HG03175 (cell line): ENCODE data around the gene TIMP2.
"Not testable (repeated sequence)": the region's sequence is repeated elsewhere in the genome, so short reads cannot be mapped to it uniquely, and the experiment has no call there.

Experiments used
- ATAC-seq: cut with Tn5 transposase; IDR thresholded peaks from one replicate; pipeline ENCODE4 v1.9.1; 2021; ENCODE audit warnings: mild to moderate bottlenecking, moderate library complexity; ENCODE audit not compliant: unreplicated experiment

The TIMP2 gene

DNA sequence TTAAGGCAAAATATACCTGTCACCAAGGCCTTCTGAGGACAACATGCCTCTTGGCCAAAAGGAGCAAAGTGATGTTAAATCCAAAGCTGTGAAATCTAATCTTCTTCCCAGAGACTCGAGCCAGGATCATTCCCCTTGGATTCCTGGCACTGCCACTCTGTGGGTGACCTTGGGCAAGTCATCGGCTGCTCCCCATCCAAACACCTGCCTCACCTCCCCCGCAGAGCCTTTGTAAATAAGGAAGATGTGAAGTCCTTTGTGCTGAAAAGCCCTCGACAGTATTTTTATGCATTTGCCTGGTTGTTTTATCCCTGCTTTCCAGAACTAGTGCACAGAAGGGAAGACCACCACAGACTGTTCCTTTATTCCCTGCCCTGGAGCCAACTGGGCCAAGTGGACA is 16.8 kb downstream of the TIMP2 start:
- no peak for ATAC-seq

DNA sequence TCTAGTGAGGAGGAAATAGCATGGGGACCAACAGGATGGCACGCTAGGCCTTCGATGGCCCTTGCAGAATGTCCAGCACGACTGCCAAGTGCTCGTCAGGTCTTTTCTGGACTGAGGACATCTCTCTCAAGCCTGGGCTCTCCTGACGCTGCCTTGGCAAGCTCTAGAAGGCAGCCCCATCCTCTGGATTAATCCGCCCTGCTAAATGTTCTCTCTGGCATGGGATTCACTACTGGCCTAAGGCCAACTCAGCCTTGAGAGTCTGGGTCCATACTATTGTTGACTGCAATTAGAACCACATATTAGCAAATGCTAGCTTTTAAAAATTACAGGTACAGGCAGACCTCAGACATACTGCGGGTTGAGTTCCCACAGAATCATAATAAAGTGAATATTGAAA is 19.6 kb downstream of the TIMP2 start:
- ATAC-seq, result no peak

DNA sequence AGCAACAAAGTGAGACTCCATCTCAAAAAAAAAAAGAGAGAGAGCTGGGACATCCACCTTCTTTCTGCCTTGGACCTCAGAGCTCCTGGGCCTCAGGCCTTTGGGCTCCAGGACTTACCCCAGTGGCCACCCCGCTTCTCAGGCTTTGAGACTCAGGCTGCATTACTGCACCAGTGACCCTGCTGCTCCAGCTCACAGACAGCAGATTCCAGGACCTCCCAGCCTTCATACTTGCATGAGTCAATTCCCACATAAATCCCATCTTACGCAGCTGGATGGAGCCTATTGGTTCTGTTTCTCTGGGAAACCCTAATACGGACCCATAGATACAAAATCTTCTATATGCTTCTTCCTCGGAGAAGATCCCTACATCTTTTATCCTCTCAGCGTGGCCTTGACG is 20.1 kb downstream of the TIMP2 start:
- ATAC-seq, result no peak

DNA sequence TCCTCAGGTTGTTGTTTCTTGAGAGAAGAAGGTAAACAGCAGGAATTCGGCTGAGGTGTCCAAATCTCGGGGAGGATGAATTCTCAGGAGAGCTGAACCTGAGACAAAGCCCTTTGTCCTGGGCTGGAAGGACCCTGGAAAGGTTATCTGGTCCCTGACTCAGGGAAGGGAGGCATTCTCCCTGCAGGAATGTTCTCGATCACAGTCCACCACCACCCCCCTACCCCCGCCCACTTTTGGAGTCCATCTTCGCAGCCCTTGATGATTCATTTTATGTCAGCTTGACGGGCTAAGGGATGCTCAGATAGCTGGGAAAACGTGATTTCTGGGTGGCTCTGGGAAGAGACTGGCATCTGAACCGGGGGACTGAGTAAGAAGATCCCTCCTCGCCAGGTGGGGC is 20.8 kb downstream of the TIMP2 start:
- no peak for ATAC-seq

DNA sequence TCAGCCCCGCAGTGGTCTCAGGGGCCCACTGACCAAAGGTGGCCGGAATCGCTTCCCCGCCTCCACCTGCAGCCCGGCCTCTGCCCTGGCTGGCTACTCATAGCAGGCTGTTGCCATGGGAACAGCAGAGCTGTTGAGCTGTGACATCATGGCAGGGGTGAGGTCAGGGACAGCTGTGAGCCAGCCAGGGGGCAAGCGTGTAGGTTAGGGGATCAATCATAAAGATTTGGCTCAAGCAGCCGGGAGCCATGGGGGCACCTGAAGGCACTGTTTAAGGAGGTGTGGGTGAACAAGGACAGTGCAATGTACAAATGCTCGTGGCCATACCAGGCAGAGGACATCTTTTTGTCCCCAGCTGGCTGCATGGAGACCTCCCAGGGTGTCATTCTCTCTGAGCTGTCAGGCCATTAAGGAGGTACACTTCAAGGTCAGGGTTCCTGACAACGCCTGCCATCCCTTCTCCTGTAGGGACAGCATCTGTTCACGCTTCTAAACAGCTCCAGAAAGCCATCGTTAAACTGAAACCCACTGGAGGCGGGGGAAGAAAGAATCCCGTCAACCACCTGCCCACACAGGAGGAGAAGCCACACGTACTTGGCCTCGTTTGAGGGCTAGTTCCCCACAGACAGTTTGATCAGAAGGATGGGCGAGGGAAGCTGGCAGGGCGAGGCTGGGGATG is 21.9 kb downstream of the TIMP2 start, which contains the start of gene CEP295NL:
Gene CEP295NL (minus strand): TSS at position 101 of the 679 bp plus-strand sequence. CDS start 1,373 bp downstream, outside the sequence.
- no peak for ATAC-seq

DNA sequence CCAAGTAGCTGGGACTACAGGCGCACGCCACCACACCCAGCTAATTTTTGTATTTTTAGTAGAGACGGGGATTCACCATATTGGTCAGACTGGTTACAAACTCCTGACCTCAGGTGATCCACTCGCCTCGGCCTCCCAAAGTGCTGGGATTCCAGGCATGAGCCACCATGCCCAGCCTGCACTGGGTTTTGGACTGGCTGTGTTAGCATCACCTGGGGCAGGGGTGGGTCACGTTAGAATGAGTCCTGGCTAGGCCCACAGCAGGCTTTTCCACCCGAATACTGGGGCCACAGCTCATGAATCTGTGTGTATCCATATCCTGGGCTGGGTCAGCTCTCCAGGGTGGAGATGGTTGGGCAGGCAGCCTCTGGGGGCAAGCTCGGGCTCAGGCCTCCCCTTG is 23.0 kb downstream of the TIMP2 start:
- ATAC-seq, result not testable (repeated sequence)

DNA sequence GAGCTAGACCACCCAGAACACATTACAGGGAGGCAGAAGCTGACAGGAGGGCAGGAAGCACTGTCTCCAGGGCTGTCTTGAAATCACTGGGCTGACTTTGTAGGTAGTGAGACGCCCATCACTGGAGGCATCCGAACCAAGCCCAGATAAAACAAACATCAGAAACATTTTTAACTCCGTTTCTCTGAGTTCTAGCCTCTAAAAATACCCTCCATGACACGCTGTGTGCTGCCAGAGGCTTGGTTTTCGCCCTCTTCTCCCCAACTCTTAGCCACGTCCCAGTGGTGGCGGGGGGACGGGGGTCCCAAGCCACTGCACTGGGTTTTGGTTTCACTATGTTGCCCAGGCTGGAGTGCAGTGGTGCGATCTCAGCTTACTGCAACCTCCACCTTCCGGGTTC is 23.4 kb downstream of the TIMP2 start:
- no peak for ATAC-seq

DNA sequence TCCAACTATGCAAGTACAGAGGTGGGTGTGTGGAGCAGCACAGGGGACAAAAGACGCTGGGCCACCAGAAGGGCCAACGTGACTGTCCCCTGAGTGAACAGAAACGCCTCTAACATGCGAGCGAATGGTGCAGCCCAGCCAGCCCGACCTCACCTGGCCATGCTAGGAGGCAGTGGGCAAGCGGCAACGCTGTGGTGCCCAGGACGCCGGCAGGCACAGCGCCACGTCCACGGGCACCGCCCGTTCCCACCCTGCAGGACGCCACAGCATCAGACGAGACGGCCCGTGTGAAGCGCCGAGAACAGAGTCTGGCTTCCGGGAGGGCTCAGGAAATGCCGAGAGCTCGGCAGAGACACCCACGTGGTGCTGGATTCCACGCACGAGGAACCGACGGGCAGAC is 24.4 kb downstream of the TIMP2 start:
- ATAC-seq, result no peak

DNA sequence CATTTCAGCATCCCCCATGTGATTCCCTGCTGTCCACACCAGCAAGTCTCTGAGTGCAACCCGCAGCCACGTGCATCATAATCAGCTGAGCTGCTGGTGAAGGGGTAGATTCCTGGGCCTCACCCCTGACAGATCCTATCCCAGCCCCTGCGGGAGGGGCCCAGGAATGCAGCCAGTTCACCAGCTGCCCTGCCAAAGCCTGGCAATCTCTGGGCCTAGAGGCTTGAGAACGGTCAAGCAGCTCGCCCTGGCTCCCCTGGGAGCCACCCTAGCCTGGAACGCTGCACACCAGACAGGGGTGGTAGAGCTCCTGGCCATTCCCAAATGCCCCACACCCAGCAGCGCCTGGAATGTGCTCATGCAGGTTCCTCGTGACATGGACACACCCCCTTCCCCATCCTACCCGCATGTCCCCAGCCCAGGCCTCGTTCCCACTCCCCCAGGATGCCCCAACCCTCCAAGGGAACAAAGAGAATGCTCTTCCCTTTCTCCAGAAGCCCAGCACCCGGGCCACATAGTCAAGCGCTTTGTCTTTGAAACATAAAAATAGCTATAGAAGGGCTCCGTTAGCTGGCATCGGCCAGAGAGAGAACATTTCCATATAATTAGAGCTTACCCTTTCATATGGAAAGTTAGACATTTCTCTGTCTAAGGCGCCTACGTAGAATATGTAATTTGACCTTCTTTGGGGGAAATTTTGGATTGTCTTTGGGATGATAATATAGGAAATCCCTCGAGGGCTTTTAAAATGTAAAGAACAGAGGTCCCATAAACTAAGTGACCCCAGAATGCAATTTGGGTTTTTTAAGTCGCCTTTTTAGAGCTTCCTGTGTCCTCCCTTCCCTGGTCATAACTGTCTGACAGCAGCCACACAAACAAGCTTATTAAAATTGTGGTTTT is 25.6 kb downstream of the TIMP2 start:
- ATAC-seq, result no peak

DNA sequence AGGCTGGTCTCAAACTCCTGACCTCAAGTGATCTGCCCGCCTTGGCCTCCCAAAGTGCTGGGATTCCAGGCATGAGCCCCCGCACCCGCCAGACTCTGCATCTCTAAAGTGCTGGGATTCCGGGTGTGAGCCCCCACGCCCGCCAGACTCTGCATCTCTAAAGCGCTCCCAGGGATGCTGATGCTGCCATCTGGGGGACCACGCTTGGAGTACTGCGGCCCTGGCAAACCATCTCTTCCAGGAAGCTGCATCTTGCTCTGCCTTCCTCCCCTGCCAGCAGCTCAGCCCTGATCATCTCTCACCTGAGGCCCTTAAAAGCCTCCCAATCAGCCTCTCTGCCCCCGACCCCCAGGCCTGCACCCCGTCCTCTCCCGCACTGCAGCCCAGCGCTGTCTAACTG is 26.2 kb downstream of the TIMP2 start:
- ATAC-seq, result no peak

DNA sequence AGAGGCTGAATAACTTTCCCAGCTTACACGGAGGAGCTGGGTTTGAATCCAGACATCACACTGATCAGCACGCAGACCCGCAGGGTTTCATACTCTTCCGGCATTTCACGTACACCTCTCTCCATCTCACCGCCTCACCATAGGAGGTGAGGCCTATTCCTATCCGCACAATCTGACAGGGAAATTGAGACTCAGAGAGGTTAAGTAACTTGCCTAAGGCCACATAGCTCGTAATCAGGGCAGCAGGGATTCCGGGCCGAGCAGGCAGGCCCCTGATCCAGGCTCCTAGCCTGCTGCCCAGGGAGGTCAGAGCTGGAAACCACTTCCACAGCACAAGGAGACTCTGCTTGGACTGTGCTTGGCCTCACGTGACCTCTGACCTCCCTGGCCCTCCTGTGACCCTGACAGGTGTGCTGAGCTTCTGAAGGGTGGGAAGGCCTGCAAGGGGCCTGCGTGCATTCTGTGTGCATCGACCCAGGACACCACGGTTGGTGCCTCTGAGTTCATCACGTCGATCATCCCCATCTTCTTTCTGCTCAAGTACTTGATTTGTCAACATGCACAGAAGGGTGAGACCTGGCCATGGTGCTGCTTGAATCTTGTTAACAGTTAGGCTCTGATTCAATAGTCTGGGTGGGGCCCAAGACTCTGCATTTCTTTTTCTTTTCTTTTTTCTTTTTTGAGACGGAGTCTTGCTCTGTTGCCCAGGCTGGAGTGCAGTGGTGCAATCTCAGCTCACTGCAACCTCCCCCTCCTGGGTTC is 26.9 kb downstream of the TIMP2 start:
- no peak for ATAC-seq

DNA sequence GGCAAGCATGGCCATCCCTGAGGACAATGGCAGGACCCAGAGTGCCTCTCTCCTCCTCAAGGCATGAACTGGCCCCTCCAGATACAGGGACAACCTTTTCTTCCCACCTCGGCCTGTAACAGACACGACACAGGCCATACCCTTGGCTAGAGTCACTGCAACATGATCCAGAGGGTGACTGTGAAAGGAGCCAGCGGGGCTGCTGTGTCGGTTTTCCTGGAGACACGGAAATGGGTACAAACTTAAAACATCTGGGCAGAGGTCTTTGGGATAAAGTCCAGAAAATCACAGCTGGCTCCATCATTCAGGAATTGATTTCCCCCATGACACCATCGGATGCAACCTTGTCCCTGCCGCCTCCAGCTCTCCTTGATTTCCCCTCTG is 27.5 kb downstream of the TIMP2 start:
- ATAC-seq, result no peak

DNA sequence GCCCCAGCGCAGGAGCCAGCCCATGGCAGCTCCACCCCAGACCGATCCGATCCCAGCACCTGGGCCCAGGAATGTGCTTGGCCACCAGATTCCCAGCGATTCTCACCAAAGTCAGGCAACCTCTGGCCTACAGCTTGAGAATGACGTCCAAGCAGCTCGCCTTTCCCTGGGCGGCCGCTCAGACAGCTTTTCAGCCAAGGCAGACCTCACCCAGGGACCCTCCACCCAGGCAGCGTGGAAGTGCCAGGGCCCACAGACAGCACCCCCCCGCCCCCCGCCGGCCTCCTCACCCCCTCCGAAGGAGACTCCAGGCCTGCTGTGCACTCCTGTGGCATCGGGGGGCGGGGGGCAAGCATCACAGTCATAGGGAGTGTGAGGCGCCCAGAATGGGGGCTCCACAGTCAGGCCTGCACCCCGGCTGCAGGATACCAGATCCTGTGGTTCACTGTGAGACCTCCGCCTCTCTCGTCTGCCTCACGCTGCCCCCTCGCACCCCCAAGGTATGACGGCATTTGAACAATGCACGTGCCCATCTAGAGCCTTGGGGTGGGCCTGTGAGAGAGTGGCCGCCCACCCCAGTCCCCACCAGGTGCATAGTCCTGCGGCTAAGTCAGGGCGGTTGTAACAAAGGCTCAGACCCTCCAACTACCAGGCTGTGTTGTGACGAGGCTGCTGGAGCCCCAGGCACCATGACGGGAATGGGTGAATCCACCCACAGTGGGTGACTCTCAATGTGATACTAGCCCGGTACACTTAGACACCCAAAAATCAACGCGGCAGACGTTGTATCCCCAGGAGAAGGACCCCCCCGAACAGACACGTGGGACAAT is 28.1 kb downstream of the TIMP2 start:
- ATAC-seq, result no peak

DNA sequence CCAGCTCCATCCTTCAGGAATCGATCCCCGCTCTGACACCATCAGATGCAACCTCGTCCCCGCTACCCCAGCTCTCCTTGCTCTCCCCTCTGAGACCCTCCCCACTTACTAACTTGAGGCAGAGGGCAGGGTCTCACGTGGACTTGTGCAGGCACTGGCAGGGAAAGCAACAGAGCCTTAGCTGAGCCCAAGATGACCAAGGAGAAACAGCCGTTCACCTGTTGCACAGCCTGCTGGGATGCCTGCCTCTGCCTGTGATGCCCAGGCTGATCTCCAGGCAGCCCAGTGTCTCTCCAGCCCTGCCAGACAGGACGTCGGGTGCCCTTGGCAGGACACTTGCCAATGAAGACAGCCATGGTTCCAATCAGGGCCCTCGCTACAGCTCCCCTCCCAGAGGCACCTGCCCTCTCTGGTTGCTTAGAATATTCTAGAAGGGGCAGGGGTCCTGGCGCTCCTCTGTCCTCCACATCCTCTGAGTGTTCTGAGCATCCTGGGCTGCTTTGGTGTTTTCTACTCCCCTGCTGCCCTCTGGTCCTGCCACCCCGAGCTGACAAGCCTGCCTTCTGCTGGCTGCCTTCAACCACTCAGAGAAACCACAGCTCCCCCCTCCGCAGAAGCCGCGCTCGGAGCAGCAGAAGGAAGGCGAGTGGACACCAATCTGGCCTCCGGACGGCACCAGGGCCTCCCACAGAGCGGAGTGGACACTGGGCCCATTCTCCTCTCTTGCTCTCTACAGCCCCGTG is 28.9 kb downstream of the TIMP2 start:
- no peak for ATAC-seq

DNA sequence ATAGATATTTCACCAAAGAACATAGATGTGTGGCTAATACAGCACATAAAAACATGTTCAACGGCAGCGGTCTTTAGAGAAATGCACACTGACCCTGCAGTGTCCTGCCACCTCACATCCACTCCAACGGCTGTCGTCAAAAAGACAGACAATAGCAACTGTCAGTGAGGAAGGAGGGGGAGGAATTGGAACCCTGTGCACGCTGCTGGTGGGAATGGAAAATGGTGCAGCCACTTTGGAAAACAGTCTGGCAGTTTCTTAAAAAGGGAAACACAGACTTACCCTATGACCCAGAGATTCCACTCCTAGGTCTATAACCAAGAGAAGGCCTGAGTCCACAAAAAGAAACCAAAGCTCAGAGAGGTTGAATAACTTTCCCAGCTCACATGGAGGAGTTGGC is 29.9 kb downstream of the TIMP2 start:
- ATAC-seq, result no peak

DNA sequence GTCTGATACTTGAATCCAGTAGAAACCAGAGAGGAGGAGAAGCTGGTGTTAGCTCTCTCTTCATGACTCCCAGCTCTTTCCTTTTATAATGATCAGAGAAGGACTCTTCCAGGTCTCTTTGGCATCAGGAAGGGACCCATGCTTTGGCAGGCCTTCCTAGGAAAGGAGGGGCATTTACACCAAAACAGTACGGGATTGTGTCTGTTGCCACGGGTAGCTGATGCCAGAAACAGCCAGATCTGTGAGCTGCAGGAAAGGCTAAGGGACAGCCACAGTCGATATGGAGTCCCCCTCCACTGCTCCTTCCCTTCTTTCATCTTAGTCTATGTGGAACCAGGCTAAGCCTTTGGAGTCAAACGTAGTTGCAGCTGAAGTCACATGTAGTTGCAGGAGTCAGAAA is 31.5 kb downstream of the TIMP2 start:
- no peak for ATAC-seq

DNA sequence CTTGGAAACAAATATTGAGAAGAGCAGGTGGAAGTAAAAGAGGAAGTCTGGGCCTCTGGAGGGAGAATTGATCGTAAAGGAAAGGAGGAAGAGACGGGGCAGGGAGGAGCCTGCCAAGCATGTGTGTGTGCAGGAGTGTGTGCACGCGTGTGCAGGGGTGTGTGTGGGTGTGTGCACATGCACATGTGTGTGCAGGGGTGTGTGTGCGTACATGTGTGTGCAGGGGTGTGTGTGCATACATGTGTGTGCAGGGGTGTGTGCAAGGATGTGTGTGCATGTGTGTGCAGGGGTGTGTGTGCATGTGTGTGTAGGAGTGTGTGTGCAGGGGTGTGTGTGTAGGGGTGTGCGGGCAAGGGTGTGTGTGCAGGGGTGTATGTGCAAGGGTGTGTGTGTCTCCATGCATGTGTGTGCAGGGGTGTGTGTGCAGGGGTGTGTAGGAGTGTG is 32.2 kb downstream of the TIMP2 start:
- ATAC-seq, result no peak

DNA sequence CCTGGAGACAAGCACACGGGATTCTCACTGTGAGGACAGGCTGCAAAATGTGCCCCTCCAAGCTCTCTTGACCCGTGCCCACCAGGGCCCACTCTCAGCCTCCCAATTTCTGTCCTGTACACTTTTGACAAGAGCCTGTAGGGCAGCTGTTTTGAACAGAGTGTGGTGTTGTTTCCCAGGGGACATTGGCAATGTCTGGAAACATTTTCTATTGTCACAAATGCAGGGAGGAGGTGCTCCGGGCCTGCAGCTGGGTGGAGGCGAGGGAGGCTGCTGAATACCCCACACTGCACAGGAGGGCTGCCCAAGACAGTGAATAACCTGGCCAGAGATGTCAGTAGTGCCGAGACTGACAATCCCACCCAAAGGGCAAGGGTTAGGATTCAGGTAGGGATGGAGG is 32.7 kb downstream of the TIMP2 start:
- no peak for ATAC-seq

DNA sequence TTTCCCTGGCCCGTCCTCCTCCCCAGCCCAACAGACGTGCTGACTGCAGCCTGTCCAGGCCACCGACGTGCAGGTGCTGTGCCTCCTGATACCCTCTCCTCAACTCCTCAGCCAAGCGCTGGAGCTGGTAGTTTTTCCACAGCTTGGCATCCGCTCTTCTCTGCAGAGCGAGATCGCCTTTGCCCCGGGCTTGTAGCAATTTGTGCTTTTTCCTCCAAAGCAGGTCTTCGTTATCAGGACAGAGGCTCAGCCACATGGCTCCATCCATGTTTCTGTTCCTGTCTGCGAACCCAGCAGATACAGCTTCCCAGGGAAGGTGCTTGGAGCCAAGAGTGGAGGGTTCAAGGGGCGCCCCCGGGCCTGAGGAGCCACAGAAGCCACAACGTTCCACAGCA is 33.1 kb downstream of the TIMP2 start:
- ATAC-seq, result no peak
